HepG2 (cell line): ENCODE results near the gene COQ5. TPM values are rescaled to one million over a fixed set of nuclear protein-coding genes. Genes with fewer than 3 reads are reported as not detected.

Experiments used
- AGO2 ChIP-seq: fragments of 200-400 bp; formaldehyde crosslinking; optimal IDR thresholded peaks from 2 replicates; pipeline ENCODE3; 2017; ENCODE audit warnings: mild to moderate bottlenecking, low read depth, low read length, moderate library complexity
- ARID2 ChIP-seq: sonication (generic); formaldehyde crosslinking; IDR thresholded peaks from 2 replicates; pipeline ENCODE4 v1.8.1; 2022; ENCODE audit warnings: mild to moderate bottlenecking, missing genetic modification reagents, borderline replicate concordance
- ATF6 ChIP-seq: sonication (generic); formaldehyde crosslinking; conservative IDR thresholded peaks from 2 replicates; pipeline ENCODE4 v1.4.0; 2020; ENCODE audit warnings: missing genetic modification reagents
- FOXM1 ChIP-seq: sonication (generic); formaldehyde crosslinking; IDR thresholded peaks from 2 replicates; pipeline ENCODE4 v1.5.0; 2020; ENCODE audit warnings: missing genetic modification reagents
- GATAD1 ChIP-seq: IDR thresholded peaks from 2 replicates; pipeline ENCODE4 v1.6.1; 2016; ENCODE audit warnings: missing genetic modification reagents, missing compliant biosample characterization
- NBN ChIP-seq: fragments of 450-650 bp; conservative IDR thresholded peaks from 2 replicates; pipeline ENCODE4 v1.6.1; 2017
- NFIC ChIP-seq: IDR thresholded peaks from 2 replicates; pipeline ENCODE4 v1.6.1; 2012; ENCODE audit warnings: mild to moderate bottlenecking, low read length, inconsistent platforms
- NFYC ChIP-seq: IDR thresholded peaks from 2 replicates; pipeline ENCODE4 v1.6.1; 2016; ENCODE audit warnings: missing genetic modification reagents, missing compliant biosample characterization
- REL ChIP-seq: sonication (generic); formaldehyde crosslinking; conservative IDR thresholded peaks from 2 replicates; pipeline ENCODE4 v1.8.0; 2022; ENCODE audit warnings: mild to moderate bottlenecking, missing genetic modification reagents, moderate library complexity
- SMARCC2 ChIP-seq: fragments of 450-650 bp; IDR thresholded peaks from 2 replicates; pipeline ENCODE4 v1.6.1; 2017; ENCODE audit warnings: antibody characterized with exemption, mild to moderate bottlenecking
- SMC3 ChIP-seq: IDR thresholded peaks from 2 replicates; pipeline ENCODE4 v1.6.1; 2011; ENCODE audit warnings: low read length, improper control_type of control experiment
- SP2 ChIP-seq: sonication (generic); formaldehyde crosslinking; IDR thresholded peaks from 2 replicates; pipeline ENCODE4 v1.5.1; 2020; ENCODE audit warnings: mild to moderate bottlenecking, missing genetic modification reagents
- SP5 ChIP-seq: IDR thresholded peaks from 2 replicates; pipeline ENCODE4 v1.6.1; 2016; ENCODE audit warnings: low read depth, borderline replicate concordance
- ZBED4 ChIP-seq: sonication (generic); formaldehyde crosslinking; IDR thresholded peaks from 2 replicates; pipeline ENCODE4 v1.4.0; 2020; ENCODE audit warnings: missing genetic modification reagents, borderline replicate concordance
- ZBTB26 ChIP-seq: IDR thresholded peaks from 2 replicates; pipeline ENCODE4 v1.6.1; 2016; ENCODE audit warnings: missing compliant biosample characterization, missing genetic modification reagents, borderline replicate concordance
- ZC3H13 ChIP-seq: sonication (generic); formaldehyde crosslinking; IDR thresholded peaks from 2 replicates; pipeline ENCODE4 v1.8.1; 2023; ENCODE audit warnings: mild to moderate bottlenecking, missing genetic modification reagents, moderate library complexity
- ZMYM2 ChIP-seq: sonication (generic); formaldehyde crosslinking; IDR thresholded peaks from 2 replicates; pipeline ENCODE4 v1.8.0; 2022; ENCODE audit warnings: mild to moderate bottlenecking, missing genetic modification reagents
- ZNF143 ChIP-seq: sonication (generic); formaldehyde crosslinking; IDR thresholded peaks from 2 replicates; pipeline ENCODE4 v1.4.0; 2020; ENCODE audit warnings: missing genetic modification reagents
- ZNF441 ChIP-seq: sonication (generic); formaldehyde crosslinking; IDR thresholded peaks from 2 replicates; pipeline ENCODE4 v1.7.0; 2021; ENCODE audit warnings: missing genetic modification reagents, borderline replicate concordance
- ZNF501 ChIP-seq: sonication (generic); formaldehyde crosslinking; IDR thresholded peaks from 2 replicates; pipeline ENCODE4 v1.5.1; 2020; ENCODE audit warnings: mild to moderate bottlenecking, moderate library complexity, missing genetic modification reagents
- ZNF724P ChIP-seq: sonication (generic); formaldehyde crosslinking; IDR thresholded peaks from 2 replicates; pipeline ENCODE4 v1.8.0; 2022; ENCODE audit warnings: missing genetic modification reagents, borderline replicate concordance
- polyA plus RNA-seq, 8 experiments: library from polyadenylated mRNA; depleted of rRNA in 3 of 8; stranded (reverse) in 7 of 8; unstranded in 1 of 8; fragments of >200 nt; fragmentation: Illumina TruSeq in 4 of 8; extraction: Trizol in 4 of 8; gene quantifications; 2 replicates each; pipeline versions ENCODE4 v1.2.1 to v1.2.3, GENCODE V29; 2011 to 2016; ENCODE audit warnings: low read depth in 4 of 8, missing spikeins in 1 of 8, mixed read lengths in 1 of 8; ENCODE audit not compliant: insufficient read depth in 1 of 8
- total RNA-seq, 5 experiments: library from RNA; depleted of rRNA; stranded (reverse); fragments of >200 nt; fragmentation: Illumina TruSeq; extraction: Trizol; gene quantifications; 2 replicates each; pipeline ENCODE4 v1.2.3, GENCODE V29; 2016; ENCODE audit warnings: low read depth in 1 of 5

The COQ5 gene
- total and polyA plus RNA-seq, 2 of the 13 experiments (the other 11 are each of a cell fraction or from before 2014, with no cell fraction given), result 36.4 to 41.5 TPM

- TF ChIP-seq NFIC (no peak), NFYC (no peak), ARID2 (CRISPR knock-in tag) (0 out of 2 replicates have a peak, but pooled peaks have one; percentile 7), AGO2 (peak; percentile 71), ZNF501 (CRISPR knock-in tag) (0 out of 2 replicates have a peak, but pooled peaks have one; percentile 45), ZC3H13 (CRISPR knock-in tag) (0 out of 2 replicates have a peak, but pooled peaks have one; percentile 66), SMC3 (no peak), SP5 (no peak), GATAD1 (CRISPR knock-in tag) (no peak), ATF6 (CRISPR knock-in tag) (no peak), ZBTB26 (CRISPR knock-in tag) (no peak), ZMYM2 (no peak), SMARCC2 (no peak), REL (CRISPR knock-in tag) (0 out of 2 replicates have a peak, but pooled peaks have one; percentile 23), ZBED4 (CRISPR knock-in tag) (no peak), NBN (no peak), ZNF143 (CRISPR knock-in tag) (0 out of 2 replicates have a peak, but pooled peaks have one; percentile 3), ZNF441 (CRISPR knock-in tag) (no peak), SP2 (no peak), ZNF724P (CRISPR knock-in tag) (no peak), FOXM1 (CRISPR knock-in tag) (no peak)
These were observed 60.0 kb downstream of the COQ5 start (continued) for GRCh38 chr12:120468821-120469449.
